HG02970 (cell line): ENCODE results near the gene SPRED3.

Experiments used
- ATAC-seq: cut with Tn5 transposase; IDR thresholded peaks from one replicate; pipeline ENCODE4 v1.9.1; 2021; ENCODE audit warnings: mild to moderate bottlenecking, moderate library complexity, moderate number of reproducible peaks; ENCODE audit not compliant: unreplicated experiment, low FRiP score

The SPRED3 gene

DNA sequence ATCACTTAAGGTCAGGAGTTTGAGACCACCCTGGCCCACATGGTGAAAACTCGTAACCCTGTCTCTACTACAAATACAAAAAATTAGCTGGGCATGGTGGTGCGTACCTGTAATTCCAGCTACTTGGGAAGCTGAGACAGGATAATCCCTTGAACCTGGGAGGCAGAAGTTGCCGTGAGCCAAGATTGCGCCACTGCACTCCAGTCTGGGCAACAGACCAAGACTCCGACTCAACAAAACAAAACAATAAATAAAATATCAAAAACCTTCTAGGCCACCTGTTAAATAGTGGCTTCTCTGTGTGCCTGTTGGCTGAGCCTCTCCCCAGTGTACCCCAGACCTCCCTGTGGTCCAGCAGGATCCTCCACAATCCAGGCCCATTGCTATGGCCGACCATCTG lies 17.4 kb upstream of the SPRED3 start:
- no peak for ATAC-seq

DNA sequence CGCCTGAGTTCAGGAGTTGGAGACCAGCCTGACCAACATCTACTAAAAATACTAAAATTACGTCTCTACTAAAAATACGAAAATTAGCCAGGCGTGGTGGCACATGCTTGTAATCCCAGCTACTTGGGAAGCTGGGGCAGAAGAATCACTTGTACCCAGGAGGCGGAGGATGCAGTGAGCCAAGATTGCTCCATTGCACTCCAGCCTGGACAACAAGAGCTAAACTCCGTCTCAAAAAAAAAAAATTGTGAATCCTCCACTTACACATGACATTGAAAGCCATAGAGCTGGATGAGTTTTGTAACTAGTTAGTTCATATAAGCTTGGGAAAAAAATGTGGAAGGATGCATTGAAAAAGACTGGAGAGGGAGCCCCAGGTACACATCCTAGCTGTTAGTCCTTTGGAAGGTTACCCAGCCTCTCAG lies 14.6 kb upstream of the SPRED3 start:
- ATAC-seq, result no peak

- peak; percentile 92 for ATAC-seq
Observed at GRCh38 chr19:38374332-38375097, 14.0 kb upstream of the SPRED3 start, which contains the start of gene PSMD8. PSMD8 (plus strand) TSS chr19:38374571; CDS start chr19:38374602, 31 bp downstream.

- no peak for ATAC-seq
Observed at GRCh38 chr19:38375098-38375493, 13.4 kb upstream of the SPRED3 start.

- ATAC-seq, result no peak
Observed at GRCh38 chr19:38375748-38376147, 12.7 kb upstream of the SPRED3 start.

- no peak for ATAC-seq
Observed at GRCh38 chr19:38376576-38376975, 11.9 kb upstream of the SPRED3 start.

GRCh38 chr19:38377052-38377451 lies 11.4 kb upstream of the SPRED3 start:
- no peak for ATAC-seq

GRCh38 chr19:38378866-38379265 lies 9.6 kb upstream of the SPRED3 start:
- no peak for ATAC-seq

GRCh38 chr19:38381138-38381537 lies 7.4 kb upstream of the SPRED3 start:
- no peak for ATAC-seq

GRCh38 chr19:38383184-38383583 lies 5.3 kb upstream of the SPRED3 start:
- no peak for ATAC-seq

- ATAC-seq, result no peak
Observed at GRCh38 chr19:38383743-38384142, 4.8 kb upstream of the SPRED3 start.

DNA sequence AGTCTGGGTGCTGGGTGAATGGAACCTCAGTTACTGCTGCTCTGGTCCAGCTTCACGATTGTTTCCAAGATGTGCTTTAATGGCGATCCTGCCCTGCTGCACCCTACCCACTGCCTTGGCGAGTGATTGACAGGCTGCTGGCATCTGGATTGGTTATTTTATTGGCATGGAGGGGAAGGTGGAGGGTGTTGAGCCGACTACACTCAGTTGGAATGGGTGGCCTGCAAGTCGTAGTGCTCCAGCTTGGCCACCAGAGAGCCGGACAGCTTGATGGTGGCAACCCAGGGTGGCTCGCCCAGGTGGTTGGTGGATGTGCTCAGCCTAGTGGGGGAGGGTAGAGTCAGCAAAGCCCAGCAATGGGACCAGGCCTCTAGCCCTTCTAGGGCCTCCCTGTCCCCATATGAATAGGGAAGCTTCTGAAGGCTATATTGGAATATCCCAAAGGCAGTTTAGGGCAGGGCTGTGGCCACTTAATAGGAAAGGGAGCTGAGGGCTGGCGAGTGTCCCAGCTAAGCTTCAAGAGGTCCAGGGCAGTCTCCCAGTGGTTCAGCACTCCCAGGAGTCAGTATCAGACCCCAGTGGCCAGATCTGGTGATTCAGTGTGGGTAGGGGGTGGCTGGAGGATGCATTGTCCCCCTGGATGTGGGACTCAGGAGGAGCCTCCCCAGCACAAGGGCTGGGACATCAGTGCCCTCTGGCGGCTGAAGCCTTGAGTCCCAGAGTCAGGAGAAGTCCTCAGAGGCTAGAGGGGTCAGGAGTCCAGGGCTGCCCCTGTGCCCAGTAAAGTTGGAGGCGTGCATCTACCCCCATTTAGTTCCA lies 4.1 kb upstream of the SPRED3 start:
- ATAC-seq, result no peak

- no peak for ATAC-seq
Observed at GRCh38 chr19:38385057-38385803, 3.3 kb upstream of the SPRED3 start.

- no peak for ATAC-seq
Observed at GRCh38 chr19:38385804-38386257, 2.7 kb upstream of the SPRED3 start.

DNA sequence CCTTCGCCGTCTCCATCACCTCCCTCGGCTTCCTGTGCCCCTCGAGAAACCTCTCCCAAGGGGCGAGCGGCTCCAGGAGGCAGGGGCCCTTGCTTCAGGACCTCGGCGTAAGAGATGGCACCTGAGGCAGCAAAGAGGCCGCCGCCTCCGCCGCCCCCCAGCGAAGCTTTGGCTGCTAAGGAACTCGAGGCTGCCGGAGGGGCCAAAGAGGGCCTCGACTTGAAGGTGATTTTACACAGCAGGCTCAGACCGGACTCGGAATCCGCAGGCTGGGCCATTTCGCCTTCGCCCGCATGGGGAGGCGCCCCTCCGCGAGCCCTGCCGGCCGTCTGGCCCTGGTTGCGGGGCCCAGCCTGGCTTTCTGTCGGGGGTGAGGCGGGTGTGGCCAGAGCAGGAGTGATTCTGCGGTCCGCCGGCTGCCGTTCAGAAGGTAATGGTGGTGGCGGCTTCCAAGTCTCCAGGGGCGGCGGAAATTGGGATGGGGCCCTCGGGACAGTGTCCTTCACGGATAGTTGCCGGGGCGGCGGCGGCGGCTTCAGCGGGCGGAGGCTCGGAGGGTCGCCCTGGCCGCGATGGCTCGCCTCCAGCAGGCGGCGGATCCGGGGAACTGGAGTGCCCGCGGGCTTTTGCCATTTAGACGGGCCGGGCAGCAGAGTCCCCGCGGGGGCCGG lies 2.1 kb upstream of the SPRED3 start:
- ATAC-seq, result no peak

GRCh38 chr19:38386971-38387549 lies 1.4 kb upstream of the SPRED3 start:
- no peak for ATAC-seq

- ATAC-seq, result no peak
Observed at GRCh38 chr19:38387550-38388348, 748 bp upstream of the SPRED3 start, which contains the start of gene GGN. GGN (minus strand) TSS chr19:38388034; CDS start chr19:38387261, 773 bp downstream.

GRCh38 chr19:38389101-38389925 lies 816 bp downstream of the SPRED3 start:
- no peak for ATAC-seq
